Tibial nerve (tissue), 3 donors: ENCODE data around the gene NISCH.

Experiments used
- EP300 ChIP-seq, 2 donors: sonication (generic); formaldehyde crosslinking; IDR thresholded peaks; one replicate each; pipeline ENCODE4 v1.6.1; 2017; ENCODE audit warnings: antibody characterized with exemption in 2 of 2, mild to moderate bottlenecking in 1 of 2
- POLR2A ChIP-seq, 2 donors: fragments of 450-650 bp; IDR thresholded peaks; one replicate each; pipeline ENCODE4 v1.6.1; 2017; ENCODE audit warnings: antibody characterized with exemption in 2 of 2, mild to moderate bottlenecking in 2 of 2, moderate library complexity in 2 of 2

- TF ChIP-seq EP300 (IDR thresholded peaks at IDR 0.05) (no peak), POLR2A (IDR thresholded peaks at IDR 0.05) (no peak)
Measured at GRCh38 chr3:52441091-52441771, 14.2 kb upstream of the NISCH start.
